OCI-LY7 (cell line): Measurements from ENCODE around the gene MRPS11. TPM values are rescaled to one million over a fixed set of nuclear protein-coding genes. Genes with fewer than 3 reads are reported as not detected.

Experiments
- BruUV-seq: library from RNA; stranded (reverse); fragments of 400-500 nt; replicated peaks from 2 replicates; lab custom pipeline; 2021; lab: Mats Ljungman, UMichigan
- CTCF ChIA-PET: fragments of 300-600 bp; sonication (Branson Sonifier 250); formaldehyde crosslinking; loops from one replicate; lab custom pipeline; 2022; ENCODE audit warnings: antibody characterized with exemption; ENCODE audit not compliant: unreplicated experiment; lab: Charles Lee
- POLR2A ChIA-PET: fragments of 300-600 bp; sonication (Branson Sonifier 250); formaldehyde crosslinking; loops from one replicate; lab custom pipeline; 2022; ENCODE audit warnings: antibody characterized with exemption; lab: Charles Lee
- DNase-seq: peaks from one replicate; pipeline ENCODE4 v3.0.0-alpha.2; 2015; ENCODE audit warnings: low spot score
- H2AFZ ChIP-seq: fragments of 200-600 bp; sonication (generic), shearing (Covaris generic); 2 replicates; pipeline ENCODE4 v1.6.1; 2014; ENCODE audit warnings: mild to moderate bottlenecking, antibody characterized with exemption, low read length, moderate library complexity
- H3K27ac ChIP-seq: fragments of 200-600 bp; sonication (generic); 2 replicates; pipeline ENCODE4 v1.5.1; 2014; ENCODE audit warnings: mixed run types, low read depth, mild to moderate bottlenecking, moderate library complexity, low read length, inconsistent platforms; ENCODE audit not compliant: poor library complexity, severe bottlenecking
- H3K36me3 ChIP-seq: fragments of 200-600 bp; sonication (generic); 2 replicates; pipeline ENCODE4 v1.6.1; 2014; ENCODE audit warnings: mild to moderate bottlenecking, antibody characterized with exemption, low read length, moderate library complexity, mixed read lengths; ENCODE audit not compliant: insufficient read depth
- H3K4me1 ChIP-seq: fragments of 200-600 bp; sonication (generic); 2 replicates; pipeline ENCODE4 v1.5.1; 2014; ENCODE audit warnings: mild to moderate bottlenecking, low read length; ENCODE audit not compliant: insufficient read depth, poor library complexity, severe bottlenecking
- H3K4me2 ChIP-seq: fragments of 200-600 bp; sonication (generic); 2 replicates; pipeline ENCODE4 v1.6.1; 2014; ENCODE audit warnings: mild to moderate bottlenecking, low read length
- H3K4me3 ChIP-seq: fragments of 200-600 bp; sonication (generic); 2 replicates; pipeline ENCODE4 v1.5.1; 2014; ENCODE audit warnings: mild to moderate bottlenecking, low read depth, low read length; ENCODE audit not compliant: poor library complexity, severe bottlenecking
- H3K79me2 ChIP-seq: fragments of 200-600 bp; sonication (generic); 2 replicates; pipeline ENCODE4 v1.6.1; 2016; ENCODE audit warnings: low read depth, mild to moderate bottlenecking, low read length, moderate library complexity, mixed read lengths; ENCODE audit not compliant: insufficient read depth
- H3K9me2 ChIP-seq: fragments of 200-600 bp; sonication (generic); 2 replicates; pipeline ENCODE4 v1.6.1; 2016; ENCODE audit warnings: mild to moderate bottlenecking, low read length, mixed read lengths; ENCODE audit not compliant: insufficient read depth
- H3K9me3 ChIP-seq: fragments of 200-600 bp; sonication (generic); 2 replicates; pipeline ENCODE4 v1.6.1; 2014; ENCODE audit warnings: mild to moderate bottlenecking, mixed run types, low read length, mixed read lengths
- H4K20me1 ChIP-seq: fragments of 200-600 bp; sonication (generic); 2 replicates; pipeline ENCODE4 v1.6.1; 2014; ENCODE audit warnings: mild to moderate bottlenecking, antibody characterized with exemption, low read length, moderate library complexity, mixed read lengths; ENCODE audit not compliant: insufficient read depth
- CTCF ChIP-seq: fragments of 200-600 bp; sonication (generic); conservative IDR thresholded peaks from 2 replicates; pipeline ENCODE4 v1.5.1; 2014; ENCODE audit warnings: mild to moderate bottlenecking, antibody characterized with exemption, low read length, moderate library complexity, mixed read lengths
- EZH2phosphoT487 ChIP-seq: fragments of 200-600 bp; sonication (generic); IDR thresholded peaks from 2 replicates; pipeline ENCODE4 v1.6.1; 2018; ENCODE audit warnings: low read depth, borderline replicate concordance, mild to moderate bottlenecking, mixed run types, antibody characterized with exemption, low read length, moderate library complexity, mixed read lengths
- intact Hi-C: fragments of 100-400 bp; cut with micrococcal nuclease; formaldehyde crosslinking; loops from one replicate; pipeline ENCODE4 v1.10.0; 2022; ENCODE audit not compliant: unreplicated experiment
- total RNA-seq, 2 experiments: library from RNA; depleted of rRNA in 1 of 2; stranded (reverse); fragments of >200 nt in 1 of 2; shearing (Covaris generic) in 1 of 2; gene quantifications; 2 replicates each; pipeline ENCODE4 v1.2.3, GENCODE V29; 2014 to 2022

MRPS11 gene
- total RNA-seq, 2 experiments from 2014 or later = 61.6 to 84.0 TPM

DNA sequence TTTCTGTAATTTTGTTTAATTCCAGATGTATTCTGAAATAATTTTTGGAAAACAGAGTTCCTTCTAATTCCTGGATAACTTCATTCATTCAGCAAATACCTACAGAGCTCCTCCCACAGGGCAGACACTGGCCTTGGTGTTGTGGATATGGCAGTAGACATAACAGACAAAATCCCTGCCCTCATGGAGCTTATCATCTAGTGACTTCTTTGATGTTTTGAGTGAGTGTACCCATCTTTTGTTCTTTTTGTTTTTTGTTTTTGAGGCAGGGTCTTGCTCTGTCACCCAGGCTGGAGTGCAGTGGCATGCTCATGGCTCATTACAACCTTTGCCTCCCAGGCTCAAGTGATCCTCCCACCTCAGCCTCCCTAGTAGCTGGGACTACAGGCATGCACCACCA lies 57.9 kb downstream of the MRPS11 start:
- H3K79me2 ChIP-seq = no peaks in the 10 kb centered on the region
- intact Hi-C loops = no loop called here
- DNase-seq = no peak
- POLR2A ChIA-PET = no interaction called here
- peaks cover 56% of the 10 kb centered on the region for H3K36me3 ChIP-seq
- H3K9me3 ChIP-seq = peaks cover 11% of the 10 kb centered on the region; the same call in 1 of the 2 replicates
- no TSS peak for BruUV-seq
- H3K9me2 ChIP-seq = no peaks in the 10 kb centered on the region
- no peak overlapping the region for H3K27ac ChIP-seq
- no peak overlapping the region for H3K4me3 ChIP-seq
- no peak for TF ChIP-seq CTCF
- TF ChIP-seq EZH2phosphoT487 = no peak
- H3K4me1 ChIP-seq = no peaks in the 10 kb centered on the region
- no peak overlapping the region for H3K4me2 ChIP-seq
- H4K20me1 ChIP-seq = no peaks in the 10 kb centered on the region
- no peak overlapping the region for H2AFZ ChIP-seq
- CTCF ChIA-PET = no interaction called here

GRCh38 chr15:88526247-88526879 lies 58.9 kb downstream of the MRPS11 start:
- Histone ChIP-seq H4K20me1 (no peaks in the 10 kb centered on the region), H3K79me2 (no peaks in the 10 kb centered on the region), H2AFZ (no peak overlapping the region), H3K9me2 (no peaks in the 10 kb centered on the region), H3K4me2 (no peak overlapping the region), H3K4me3 (no peak overlapping the region), H3K27ac (no peak overlapping the region), H3K36me3 (peaks cover 65% of the 10 kb centered on the region), H3K4me1 (no peaks in the 10 kb centered on the region), H3K9me3 (peaks cover 11% of the 10 kb centered on the region; the same call in 1 of the 2 replicates)
- POLR2A ChIA-PET = no interaction called here
- DNase-seq = no peak
- no TSS peak for BruUV-seq
- no peak for TF ChIP-seq EZH2phosphoT487
- intact Hi-C loops = no loop called here
- CTCF ChIA-PET = no interaction called here

- H4K20me1 ChIP-seq = no peaks in the 10 kb centered on the region
- H3K9me2 ChIP-seq = no peaks in the 10 kb centered on the region
- ChIA-PET CTCF (no interaction called here), POLR2A (interaction anchor here (0.6 to 1.6 kb wide), 3 partner anchors 19 to 304 kb away, joined by 3 read pairs; no protein-coding TSS in a partner anchor)
- no peaks in the 10 kb centered on the region for H3K79me2 ChIP-seq
- H3K4me3 ChIP-seq = no peak overlapping the region
- TF ChIP-seq EZH2phosphoT487 (no peak), CTCF (no peak)
- no peaks in the 10 kb centered on the region for H3K4me1 ChIP-seq
- no TSS peak for BruUV-seq
- H3K9me3 ChIP-seq = peaks cover 16% of the 10 kb centered on the region; the same call in 1 of the 2 replicates
- H3K4me2 ChIP-seq = no peak overlapping the region
- peaks cover 63% of the 10 kb centered on the region for H3K36me3 ChIP-seq
- intact Hi-C loops = no loop called here
- no peak overlapping the region for H2AFZ ChIP-seq
- no peak overlapping the region for H3K27ac ChIP-seq
- no peak for DNase-seq
These were observed 61.6 kb downstream of the MRPS11 start for GRCh38 chr15:88529021-88529630.

Other genes with a start within 250 kb of the MRPS11 start
- 0.50 and 0.80 TPM in 2 replicates for gene NTRK3, start 211.0 kb upstream of the MRPS11 start, total RNA-seq (2014; rRNA removed; shearing (Covaris generic))
- gene NTRK3, start 211.0 kb upstream of the MRPS11 start, total RNA-seq (2022) = 2.5 and 2.9 TPM in 2 replicates
- gene MRPL46, start 320 bp upstream of the MRPS11 start, total RNA-seq (2014; rRNA removed; shearing (Covaris generic)) = 30.4 and 32.4 TPM in 2 replicates
- gene MRPL46, start 320 bp upstream of the MRPS11 start, total RNA-seq (2022) = 32.3 and 37.2 TPM in 2 replicates
- 7.1 and 9.8 TPM in 2 replicates for gene DET1, start 79.0 kb downstream of the MRPS11 start, total RNA-seq (2014; rRNA removed; shearing (Covaris generic))
- 9.7 and 9.8 TPM in 2 replicates for gene DET1, start 79.0 kb downstream of the MRPS11 start, total RNA-seq (2022)
- gene AEN, start 153.6 kb downstream of the MRPS11 start, total RNA-seq (2014; rRNA removed; shearing (Covaris generic)) = 55.9 and 66.6 TPM in 2 replicates
- gene AEN, start 153.6 kb downstream of the MRPS11 start, total RNA-seq (2022) = 41.7 and 43.1 TPM in 2 replicates
- gene ISG20, start 171.3 kb downstream of the MRPS11 start, total RNA-seq (2014; rRNA removed; shearing (Covaris generic)) = 345 and 502 TPM in 2 replicates
- gene ISG20, start 171.3 kb downstream of the MRPS11 start, total RNA-seq (2022) = 244 and 310 TPM in 2 replicates